ENCODE measurements around the gene SH3RF3.

The SH3RF3 gene

DNA sequence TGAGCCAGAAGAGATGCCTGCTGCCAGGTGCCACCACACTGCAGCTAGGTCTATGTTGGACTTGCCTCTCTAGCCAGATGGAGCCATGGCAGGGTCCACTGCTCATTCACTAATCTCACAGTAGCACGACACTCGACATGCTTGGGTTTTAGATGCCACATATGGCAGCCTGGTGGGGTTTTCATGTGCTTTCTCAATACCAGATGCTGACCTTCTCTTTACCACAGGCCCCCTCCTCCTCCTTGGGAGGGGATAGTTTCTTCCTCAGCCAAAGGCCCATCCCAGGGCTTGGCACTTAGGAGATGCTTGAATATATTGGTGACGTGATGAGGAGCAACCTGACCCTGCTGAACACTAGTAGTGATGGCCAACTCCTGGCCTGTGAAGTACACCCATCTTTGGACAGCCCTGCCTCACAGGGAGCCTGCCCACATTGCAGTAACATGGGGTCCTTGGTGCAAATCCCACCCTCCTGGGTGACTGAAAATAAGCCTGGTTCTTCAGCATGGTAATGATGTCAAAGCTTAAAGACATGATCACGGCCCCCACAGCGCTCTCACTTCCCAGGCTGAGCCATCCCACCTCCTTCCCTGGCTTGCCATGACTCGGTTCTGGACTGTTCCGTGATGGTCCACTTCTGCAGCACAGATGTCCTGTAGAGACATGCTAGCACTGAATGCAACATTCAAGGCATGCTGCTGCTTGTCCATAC, 227.5 kb downstream of the SH3RF3 start:
- DNase-seq, result no peak

DNA sequence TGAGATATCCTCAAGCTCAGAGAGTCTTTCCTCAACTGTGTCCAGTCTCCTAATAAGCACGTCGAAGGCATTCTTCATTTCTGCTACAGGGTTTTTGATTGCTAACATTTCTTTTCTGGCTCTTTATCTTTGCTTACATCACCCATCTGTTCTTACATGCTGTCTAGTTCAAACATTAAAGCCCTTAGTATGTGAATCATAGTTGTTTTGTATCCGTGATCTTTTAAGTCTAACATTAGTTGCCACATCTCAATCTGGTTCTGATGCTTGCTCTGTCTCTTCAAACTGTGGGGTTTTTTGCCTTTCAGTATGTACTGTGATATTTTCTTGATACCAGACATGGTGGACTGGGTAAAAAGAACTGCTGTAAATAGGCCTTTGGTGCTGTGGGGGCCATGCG, 235.2 kb downstream of the SH3RF3 start:
- no peak for DNase-seq

DNA sequence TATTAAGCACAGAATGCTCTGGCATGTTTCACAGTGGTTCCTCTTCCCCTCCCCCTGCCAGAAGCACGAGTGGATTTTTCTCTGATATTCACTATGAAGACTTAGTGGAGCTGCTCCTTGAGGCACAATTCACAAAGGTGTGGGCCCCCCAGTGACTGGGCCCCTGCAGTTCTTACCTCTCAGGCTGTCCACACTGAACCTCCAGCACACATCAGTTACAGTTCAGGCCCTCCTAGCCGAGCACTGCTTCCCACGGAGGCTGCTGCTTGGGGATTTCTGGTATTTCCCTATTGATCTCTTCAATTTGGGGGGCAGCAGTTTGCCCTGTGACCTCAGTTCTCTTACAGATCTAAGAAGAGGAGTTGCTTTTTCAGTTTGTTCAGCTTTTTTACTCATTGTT, 236.1 kb downstream of the SH3RF3 start:
- no peak for DNase-seq

DNA sequence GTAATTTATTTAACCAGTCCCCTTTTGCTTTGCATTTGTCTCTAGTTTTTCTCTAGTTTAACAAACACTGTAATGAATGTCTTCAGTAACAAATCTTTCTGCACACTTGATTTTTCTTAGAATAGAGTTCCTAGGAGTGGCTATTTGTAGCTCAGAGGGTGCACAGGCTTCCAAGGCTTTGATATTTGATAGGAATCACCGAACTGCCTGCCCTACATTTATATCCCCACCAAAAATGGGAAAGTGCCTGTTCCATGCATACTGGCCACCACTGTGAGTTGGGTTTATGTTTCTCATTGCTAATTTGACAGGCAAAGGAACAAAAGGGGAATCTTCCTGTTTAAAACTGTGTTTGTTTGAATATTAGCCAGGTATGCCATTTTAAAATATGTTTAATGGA, 238.7 kb downstream of the SH3RF3 start:
- DNase-seq, result no peak

DNA sequence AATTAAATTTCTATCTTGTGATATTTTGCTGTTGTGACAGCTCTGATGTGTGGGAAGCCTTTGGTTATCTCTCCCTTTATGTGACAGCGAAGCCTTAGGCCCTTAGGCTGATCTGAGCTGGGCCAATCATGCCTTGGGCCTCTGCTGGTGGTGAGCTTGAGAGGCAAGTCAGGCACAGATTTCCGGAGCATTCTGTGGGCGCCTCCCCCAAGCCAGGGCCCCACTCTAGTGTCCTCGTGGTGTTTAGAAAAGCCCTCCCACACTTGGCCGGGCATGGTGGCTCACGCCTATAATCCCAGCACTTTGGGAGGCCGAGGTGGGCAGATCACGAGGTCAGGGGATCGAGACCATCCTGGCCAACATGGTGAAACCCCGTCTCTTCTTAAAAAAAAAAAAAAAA, 239.8 kb downstream of the SH3RF3 start:
- DNase-seq, result peak; percentile 41

DNA sequence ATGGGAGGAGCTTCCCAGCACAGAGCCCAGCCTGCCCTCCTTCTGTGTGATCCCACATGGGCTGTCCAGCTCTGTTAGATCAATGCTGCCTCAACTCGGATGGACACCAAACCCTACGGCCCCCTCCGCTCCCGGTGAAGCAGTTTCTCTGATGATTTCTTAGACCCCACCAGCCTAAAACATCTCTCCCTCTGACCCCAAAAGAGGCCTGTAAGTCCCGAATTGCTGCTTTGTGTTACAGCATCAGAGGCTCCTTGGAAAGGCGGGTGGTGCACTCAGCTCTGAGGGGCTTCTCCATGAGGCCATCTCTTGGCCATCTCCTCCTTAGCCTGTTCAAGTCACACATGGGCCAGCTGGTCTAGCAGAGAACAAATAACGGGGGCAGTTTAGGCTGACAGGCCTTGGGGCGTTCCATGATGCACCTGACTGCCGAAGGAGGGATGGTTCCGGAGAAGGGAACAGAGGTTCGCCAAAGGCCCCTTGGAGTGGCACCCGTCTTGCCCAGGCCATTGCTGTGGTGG, 240.7 kb downstream of the SH3RF3 start:
- peak; percentile 43 for DNase-seq

DNA sequence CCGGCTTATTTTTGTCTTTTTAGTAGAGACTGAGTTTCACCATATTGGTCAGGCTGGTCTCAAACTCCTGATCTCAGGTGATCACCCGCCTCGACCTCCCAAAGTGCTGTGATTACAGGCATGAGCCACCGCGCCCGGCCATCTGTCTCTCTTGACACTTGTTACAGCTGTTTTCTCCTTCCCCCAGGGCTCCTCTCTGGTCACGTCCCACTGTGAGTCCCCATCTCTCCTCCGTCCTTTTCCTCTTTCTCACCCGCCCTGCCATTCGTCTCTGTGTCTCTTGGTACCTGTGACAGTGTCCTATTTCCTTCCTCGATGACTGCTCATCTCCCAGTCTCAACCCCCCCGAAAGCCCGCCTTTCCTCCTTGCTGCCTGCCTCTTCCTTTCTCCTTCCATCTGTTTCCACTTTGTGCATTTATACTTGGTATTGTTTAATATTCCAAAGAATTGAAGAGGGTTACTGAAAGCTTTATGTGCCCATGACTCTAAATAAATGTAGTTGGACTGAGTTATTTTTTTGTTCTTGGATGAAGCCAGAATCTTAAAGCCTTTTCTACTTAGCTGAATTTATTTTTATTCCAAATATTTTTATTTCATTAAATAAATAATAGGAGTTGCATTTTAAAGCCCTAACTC, 241.5 kb downstream of the SH3RF3 start:
- peak; percentile 44 for DNase-seq

DNA sequence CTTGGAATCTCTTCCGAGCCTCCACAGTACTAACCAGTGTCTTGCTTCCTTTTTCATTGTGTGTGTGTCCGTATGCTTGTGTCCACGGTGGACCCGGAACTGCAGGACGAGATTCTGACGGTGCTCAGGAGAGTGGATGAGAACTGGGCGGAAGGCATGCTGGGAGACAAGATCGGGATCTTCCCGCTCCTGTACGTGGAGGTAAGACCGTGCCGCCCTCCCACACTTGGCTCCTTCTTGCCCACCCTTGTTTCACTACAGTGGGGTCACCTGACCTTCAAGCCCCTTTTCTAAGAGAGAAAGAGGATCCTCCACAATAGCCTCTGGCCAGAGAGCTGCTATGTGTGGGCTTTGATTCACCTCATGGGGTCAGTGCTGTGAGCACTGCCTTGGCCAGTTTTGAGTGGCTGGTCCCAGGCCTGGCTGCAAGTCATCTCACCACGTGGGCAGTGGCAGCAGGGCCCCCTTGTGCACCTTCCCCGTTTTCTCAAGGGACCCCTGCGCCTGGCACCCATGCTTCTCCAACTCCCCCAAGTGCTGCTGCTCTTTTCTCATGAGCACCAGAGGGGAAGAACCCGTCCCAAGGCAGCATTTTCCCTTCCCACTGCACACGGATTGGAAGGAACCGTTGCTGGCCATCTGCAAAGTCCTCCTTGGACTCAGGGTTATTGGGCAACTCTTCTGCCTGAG, 242.6 kb downstream of the SH3RF3 start:
- peak; percentile 44 for DNase-seq

DNA sequence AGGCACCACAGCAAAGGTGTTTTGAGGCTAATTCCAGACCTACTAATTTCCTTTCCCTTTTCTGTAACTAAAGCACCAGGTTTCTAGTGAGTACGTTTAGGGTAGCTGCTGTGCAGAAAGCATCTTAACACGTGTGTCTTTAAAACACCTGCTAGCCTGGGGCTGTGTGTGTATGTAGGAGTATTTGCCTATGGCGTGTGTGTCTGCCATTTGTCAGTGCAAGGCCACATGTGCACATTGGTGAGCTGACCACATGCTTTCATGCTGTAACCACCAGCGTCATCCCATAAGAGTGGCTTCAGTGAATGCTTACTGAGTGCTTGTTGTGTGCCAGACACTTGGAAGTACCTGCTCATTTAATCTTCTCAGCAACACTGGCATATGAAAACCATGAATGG, 243.2 kb downstream of the SH3RF3 start:
- peak; percentile 51 for DNase-seq

DNA sequence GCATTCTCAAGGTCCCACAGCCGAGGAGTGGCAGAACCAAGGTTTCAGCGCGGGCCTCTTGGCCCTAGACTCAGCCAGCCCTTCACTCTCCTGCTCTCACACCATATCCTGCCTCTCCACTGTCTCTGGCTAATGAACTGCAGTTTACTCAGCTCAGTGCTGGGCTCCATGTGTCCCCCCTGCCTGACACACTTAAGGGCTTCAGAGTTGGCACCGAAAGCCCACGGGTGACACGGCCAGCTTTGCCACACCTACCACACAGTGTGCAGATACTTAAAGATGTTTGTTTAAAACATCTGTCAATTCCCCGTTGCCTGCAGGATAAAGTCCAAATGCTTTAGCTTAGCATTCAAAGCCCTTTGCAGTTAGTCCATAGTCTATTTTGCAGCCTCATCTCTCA, 243.6 kb downstream of the SH3RF3 start:
- peak; percentile 39 for DNase-seq

DNA sequence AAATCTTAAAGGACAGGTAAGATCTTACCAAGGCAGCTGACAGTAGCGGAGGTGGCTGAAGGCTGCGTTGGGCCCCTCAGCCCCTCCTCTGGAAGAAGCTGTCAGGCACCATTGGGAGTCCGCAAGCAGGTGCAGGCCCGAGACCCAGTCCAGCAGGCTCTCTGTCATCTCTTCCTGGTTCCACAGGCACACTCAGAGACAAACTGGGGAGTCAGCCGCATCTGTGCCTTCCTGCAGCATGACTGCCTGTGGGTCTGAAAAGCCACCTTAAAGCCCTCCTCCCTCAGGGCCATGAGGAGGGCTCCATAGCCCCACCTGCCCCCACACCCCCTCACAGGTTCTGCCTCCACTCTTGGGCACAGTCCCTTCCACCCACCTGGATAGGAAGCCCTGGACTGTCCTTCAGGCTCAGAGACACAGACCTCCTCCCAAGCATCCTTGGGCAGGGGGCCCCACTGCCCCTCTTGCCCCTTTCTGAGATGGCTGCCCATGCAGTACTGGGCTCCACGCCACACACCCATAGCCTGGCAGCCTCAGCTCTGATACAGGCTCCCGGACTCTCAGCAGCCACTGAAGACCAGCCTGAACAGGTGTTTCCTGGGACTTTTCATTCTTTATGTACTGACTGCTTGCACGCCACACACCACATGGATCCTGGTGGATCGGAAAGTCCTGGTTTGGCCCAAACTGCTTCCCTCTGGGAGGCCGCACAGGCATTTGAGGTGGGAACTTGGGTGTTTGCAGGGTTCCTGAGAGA, 245.0 kb downstream of the SH3RF3 start:
- peak; percentile 59 for DNase-seq

DNA sequence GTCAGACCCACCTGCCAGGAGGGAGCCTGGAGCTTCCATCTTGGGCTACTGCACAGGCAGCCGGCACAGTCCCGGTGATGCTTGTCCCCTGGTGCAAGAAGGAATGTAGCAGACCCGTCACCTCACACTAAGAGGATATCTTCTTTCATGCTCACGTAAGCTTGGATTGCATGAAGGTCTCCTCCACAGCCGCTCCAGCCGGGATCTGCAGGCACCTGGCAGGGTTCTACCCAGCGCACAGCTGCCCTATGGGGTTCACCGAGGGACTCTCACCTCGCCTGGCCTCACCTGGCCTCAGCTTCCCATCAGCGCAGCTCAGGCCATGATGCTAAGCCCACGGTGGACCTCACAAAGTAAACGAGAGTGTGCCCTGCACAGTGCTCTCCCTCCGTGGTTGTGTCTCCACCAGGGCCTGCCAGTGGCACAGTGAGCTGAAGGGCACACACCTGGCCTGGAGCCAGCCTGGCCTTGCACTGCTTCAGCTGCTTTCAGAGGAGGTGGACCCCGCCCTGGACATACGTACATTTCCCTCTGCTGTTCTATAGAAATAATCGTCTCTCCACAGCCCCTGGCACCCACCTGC, 245.6 kb downstream of the SH3RF3 start:
- DNase-seq, result peak; percentile 49

DNA sequence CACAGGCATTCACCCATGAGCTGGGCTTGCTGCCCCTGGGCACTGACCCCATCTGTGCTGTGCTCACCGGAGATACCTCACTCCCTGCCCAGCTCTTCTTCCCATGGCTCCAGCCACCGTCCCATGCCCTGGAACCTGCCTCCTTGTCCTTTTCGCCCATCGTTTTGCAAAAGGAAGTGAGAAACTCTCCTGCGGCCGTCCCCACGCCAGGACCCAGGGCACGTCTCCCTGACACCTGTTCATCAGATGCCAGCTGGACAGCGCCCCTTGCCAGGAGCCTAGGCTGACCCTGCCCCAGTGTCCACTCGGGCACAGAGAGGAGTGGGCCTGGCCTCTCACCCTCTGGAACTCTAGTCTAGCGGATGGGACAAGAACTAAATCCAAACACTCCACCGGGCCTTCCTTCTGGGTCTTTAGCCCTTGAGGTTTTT, 246.1 kb downstream of the SH3RF3 start:
- peak; percentile 59 for DNase-seq

DNA sequence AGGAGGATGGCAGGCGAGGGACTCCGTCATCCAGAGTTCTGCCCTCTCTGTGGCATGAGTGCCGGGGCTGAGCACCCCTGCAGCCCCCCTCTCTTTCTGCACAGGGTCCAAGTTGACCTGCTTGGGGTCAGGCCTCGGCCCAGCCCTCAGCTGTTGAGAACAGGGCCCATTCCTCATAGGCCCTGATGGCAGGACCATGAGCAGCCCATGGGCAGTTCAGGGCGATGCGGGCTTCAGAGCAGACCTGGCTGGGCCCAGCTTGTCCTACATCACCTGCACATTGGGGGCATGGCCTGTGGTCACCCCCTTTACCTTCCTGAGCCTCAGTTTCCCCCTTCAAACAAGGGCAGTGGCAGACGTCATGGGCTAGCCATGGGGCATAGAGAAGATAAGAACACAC, 246.7 kb downstream of the SH3RF3 start:
- peak; percentile 53 for DNase-seq

DNA sequence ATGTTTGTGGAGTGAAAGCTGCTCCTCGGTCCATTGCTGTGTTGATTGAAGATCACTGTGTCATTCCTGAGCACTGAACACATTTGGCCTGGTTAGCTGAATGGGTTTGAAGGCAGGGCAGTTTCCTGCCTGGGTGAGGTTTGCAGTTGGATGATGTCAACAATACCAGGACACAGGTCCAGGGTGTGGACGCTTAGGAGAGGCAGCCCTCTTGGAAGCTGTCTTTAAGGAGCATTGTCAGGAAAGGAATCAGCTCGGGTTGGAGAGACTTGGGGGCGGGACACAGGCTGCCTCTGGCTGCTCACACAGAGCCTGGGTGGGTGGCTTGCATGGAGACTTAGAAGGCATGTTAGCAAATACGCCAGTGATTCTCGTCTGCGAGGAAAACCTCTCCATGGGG, 247.1 kb downstream of the SH3RF3 start:
- DNase-seq, result peak; percentile 24

DNA sequence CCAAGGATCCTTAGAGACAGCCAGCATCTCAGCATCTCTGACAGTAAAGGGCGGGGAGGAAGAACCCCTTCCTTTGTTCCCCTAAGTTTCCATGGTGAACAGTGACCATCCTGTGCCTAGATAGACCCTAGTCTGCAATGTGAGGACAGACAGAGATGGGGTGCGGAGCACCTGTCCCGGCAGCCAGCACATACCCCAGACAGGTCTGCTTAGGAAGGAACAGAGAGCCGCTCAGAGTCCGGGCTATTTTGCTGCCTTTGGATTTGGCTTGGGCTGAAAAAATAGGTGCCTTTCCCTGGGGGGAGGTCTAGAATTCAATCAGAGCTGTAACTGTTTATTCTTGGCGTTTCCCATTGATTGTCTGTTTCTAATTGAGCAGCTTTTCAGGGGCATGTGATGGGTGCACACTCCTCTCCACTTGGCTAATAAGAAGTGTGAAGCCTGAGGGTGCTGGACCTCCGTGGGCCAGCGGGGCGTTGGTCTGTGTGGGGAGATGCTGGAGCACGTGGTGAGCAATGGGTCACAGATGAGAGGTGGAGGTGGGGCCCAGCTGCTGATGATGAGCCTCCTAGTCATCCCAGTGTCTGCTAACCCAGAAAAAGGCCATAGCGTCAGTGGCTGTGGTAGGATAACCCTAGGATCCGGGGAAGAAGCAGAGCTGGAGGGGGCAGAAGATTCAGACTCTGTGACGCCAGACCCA, 247.9 kb downstream of the SH3RF3 start:
- DNase-seq, result peak; percentile 33

DNA sequence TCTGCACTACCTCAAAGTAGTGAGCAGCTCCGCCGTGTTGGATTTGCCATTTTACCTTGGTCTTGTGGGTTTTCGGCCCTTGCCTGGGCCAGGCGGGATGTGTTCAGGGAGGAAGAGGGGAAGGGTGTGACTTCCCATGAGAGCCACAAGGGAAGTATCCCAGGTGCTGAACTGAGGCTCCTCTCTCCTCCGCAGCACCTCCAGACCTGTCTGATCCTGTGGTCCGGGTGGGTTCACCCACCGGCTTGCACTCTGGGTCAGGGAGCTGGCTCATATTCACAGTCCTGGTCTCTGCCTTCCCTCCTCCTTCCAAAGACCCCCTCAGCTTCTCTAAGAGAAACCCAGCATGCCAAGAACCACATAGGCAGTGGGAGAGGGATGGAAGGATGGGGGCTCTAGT, 249.0 kb downstream of the SH3RF3 start:
- DNase-seq, result peak; percentile 38

DNA sequence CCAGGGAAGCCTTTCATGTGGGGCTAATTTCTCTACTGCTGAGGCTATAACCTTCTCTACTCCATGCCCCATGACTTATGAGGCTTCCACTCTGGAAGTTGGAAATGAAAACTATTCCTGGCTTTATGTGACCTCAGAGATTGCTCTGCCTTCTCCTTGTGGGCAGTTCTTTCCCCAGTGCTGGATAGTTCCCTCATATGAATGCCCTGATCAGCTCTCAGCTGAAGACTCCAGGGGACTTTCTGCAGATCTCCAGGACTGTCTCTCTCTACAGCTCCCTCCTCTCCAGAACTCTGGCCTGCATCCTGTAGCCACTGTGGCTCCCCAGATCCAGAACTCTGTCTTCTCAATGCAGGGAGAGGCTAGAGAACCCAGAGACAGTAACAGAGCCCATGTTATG, 249.7 kb downstream of the SH3RF3 start:
- peak; percentile 12 for DNase-seq

DNA sequence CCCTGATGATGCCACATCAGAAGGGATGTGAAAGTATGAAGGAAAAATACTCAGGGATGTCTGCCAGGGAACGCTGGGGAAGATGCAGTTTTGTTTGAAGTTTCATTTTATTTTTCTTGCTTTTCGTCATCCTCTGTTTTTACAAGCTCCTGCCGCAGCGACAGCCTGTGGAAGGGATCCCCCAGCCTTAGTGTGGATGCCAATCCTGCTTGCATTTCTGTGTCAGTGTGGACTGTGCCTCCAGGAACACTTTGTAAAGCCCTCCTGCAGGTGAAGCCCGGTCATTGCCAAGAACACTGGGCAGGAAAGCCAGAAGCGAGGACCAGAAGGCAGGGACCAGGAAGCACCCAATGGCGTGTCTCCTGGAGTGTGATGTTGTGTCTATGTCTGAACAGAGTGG, 250.5 kb downstream of the SH3RF3 start:
- DNase-seq, result peak; percentile 46

DNA sequence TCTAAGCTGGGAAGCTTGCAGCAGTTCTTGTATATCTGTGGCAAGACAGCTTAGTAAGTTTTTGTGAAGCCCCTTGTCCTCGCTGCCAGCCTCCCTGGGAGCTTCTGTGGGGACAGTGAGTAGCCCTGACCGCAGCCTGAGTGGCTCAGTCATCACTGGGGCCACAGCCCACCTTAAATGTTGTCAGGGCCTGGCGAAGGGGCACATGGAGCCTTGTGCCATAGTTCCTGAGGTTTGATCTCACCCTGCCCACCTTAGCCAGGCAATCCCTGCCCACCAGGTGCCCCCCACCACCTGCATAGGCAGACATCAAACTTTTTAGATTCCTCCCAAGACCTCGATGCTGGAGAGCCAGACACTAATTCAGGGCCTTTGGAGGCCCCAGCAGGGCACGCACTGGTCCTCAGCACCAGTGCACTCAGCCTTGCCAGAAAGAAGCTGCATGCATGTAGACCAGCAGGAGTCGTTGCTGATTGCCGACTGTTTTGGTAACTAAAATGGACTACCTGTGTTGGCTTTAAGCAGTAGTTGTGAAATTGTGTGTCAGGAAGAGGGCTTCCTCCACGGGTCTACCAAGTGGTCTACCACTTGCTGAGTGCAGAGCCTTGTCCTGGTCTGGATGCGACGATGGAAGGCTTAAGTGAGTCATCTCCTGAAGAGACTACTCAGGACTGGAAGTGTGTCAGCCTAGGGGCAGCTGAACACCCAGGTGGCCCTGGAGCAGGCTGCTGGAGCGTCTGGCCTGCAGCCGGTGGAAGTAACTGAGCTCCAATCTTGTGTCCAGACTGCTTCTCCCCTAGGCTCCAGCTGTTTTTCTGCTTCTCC, 251.7 kb downstream of the SH3RF3 start:
- DNase-seq, result peak; percentile 49

DNA sequence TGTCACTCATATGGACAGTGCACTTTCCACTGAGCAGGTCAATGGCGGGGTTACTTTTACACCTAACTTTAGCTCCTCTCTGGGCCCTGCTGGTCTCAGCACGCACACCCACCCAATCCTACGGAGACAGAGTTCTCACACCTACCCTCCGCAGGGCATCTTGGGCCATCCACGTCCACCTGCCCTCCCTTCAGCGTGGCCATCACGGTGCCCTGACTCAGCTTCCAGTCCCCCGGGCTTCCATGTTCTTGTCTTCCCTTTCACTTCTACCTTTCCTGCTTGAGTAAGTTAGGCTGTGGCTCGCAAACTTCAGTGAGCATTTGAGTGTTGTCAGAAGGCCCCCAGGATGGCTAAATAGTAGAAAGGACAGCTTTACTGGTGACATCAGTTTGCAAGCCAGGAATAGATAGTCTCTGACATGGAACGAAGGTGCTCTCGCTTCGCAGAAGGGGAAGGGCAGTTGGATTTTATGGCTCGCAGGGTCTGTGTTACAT, 252.4 kb downstream of the SH3RF3 start:
- DNase-seq, result peak; percentile 33
